Neural cell (in vitro differentiated cells): ENCODE data around the gene TPCN1. TPM values are rescaled to one million over a fixed set of nuclear protein-coding genes. Genes with fewer than 3 reads are reported as not detected.

ENCODE experiments used
- H2AFZ ChIP-seq: fragments of 200-600, 300-800 bp; sonication (generic), shearing (Covaris generic); 2 replicates; pipeline ENCODE4 v1.6.0; 2014; ENCODE audit warnings: low read depth, mild to moderate bottlenecking, antibody characterized with exemption, low read length, moderate library complexity
- H3F3A ChIP-seq: fragments of 200-600 bp; shearing (Covaris generic); 2 replicates; pipeline ENCODE4 v1.6.1; 2016; ENCODE audit warnings: mild to moderate bottlenecking, moderate library complexity, mixed read lengths, antibody characterized with exemption, low read length; ENCODE audit not compliant: insufficient read depth, poor library complexity, severe bottlenecking
- H3K27ac ChIP-seq: fragments of 200-600, 300-800 bp; sonication (generic), shearing (Covaris generic); 2 replicates; pipeline ENCODE4 v1.5.1; 2014; ENCODE audit warnings: mild to moderate bottlenecking, low read length, moderate library complexity
- H3K27me3 ChIP-seq: fragments of 300-800, 200-600 bp; sonication (generic), shearing (Covaris generic); 2 replicates; pipeline ENCODE4 v1.6.0; 2014; ENCODE audit warnings: mild to moderate bottlenecking, low read depth, low read length, moderate library complexity; ENCODE audit not compliant: insufficient read depth
- H3K36me3 ChIP-seq: fragments of 300-800, 200-600 bp; sonication (generic), shearing (Covaris generic); 2 replicates; pipeline ENCODE4 v1.5.1; 2014; ENCODE audit warnings: mild to moderate bottlenecking, antibody characterized with exemption, low read length, moderate library complexity; ENCODE audit not compliant: insufficient read depth
- H3K4me2 ChIP-seq: fragments of 300-800, 200-600 bp; sonication (generic), shearing (Covaris generic); 2 replicates; pipeline ENCODE4 v1.6.0; 2014; ENCODE audit warnings: mild to moderate bottlenecking, low read length
- H3K4me3 ChIP-seq: fragments of 300-800, 200-600 bp; sonication (generic), shearing (Covaris generic); 2 replicates; pipeline ENCODE4 v1.5.1; 2014; ENCODE audit warnings: mild to moderate bottlenecking, low read length, moderate library complexity
- H3K79me2 ChIP-seq: fragments of 200-600 bp; shearing (Covaris generic); replicated peaks from 2 replicates; pipeline ENCODE4 v1.6.0; 2014; ENCODE audit warnings: mild to moderate bottlenecking, low read length, moderate library complexity; ENCODE audit not compliant: insufficient read depth
- H3K9ac ChIP-seq: fragments of 300-800, 200-600 bp; sonication (generic), shearing (Covaris generic); 2 replicates; pipeline ENCODE4 v1.6.1; 2016; ENCODE audit warnings: mild to moderate bottlenecking, low read length, mixed read lengths
- H3K9me2 ChIP-seq: fragments of 200-600 bp; shearing (Covaris generic); 2 replicates; pipeline ENCODE4 v1.6.1; 2016; ENCODE audit warnings: mild to moderate bottlenecking, low read length, mixed read lengths; ENCODE audit not compliant: insufficient read depth
- H3K9me3 ChIP-seq: fragments of 200-600, 300-800 bp; sonication (generic), shearing (Covaris generic); 2 replicates; pipeline ENCODE4 v1.6.1; 2016; ENCODE audit warnings: mild to moderate bottlenecking, mixed run types, low read length, moderate library complexity, mixed read lengths
- H4K20me1 ChIP-seq: fragments of 200-600 bp; shearing (Covaris generic); 2 replicates; pipeline ENCODE4 v1.6.1; 2016; ENCODE audit warnings: mild to moderate bottlenecking, mixed run types; ENCODE audit not compliant: insufficient read depth
- EP300 ChIP-seq: fragments of 450-650 bp; conservative IDR thresholded peaks from 2 replicates; pipeline ENCODE4 v1.6.1; 2014; ENCODE audit warnings: antibody characterized with exemption, mild to moderate bottlenecking, moderate library complexity; ENCODE audit not compliant: poor library complexity, severe bottlenecking
- EZH2 ChIP-seq: fragments of 200-600, 300-800 bp; shearing (Covaris generic), sonication (generic); IDR thresholded peaks from 2 replicates; pipeline ENCODE4 v1.6.1; 2014; ENCODE audit warnings: antibody characterized with exemption, low read length, borderline replicate concordance, mild to moderate bottlenecking; ENCODE audit not compliant: insufficient read depth, poor library complexity, severe bottlenecking
- MXI1 ChIP-seq: fragments of 450-650 bp; conservative IDR thresholded peaks from 2 replicates; pipeline ENCODE4 v1.6.1; 2014; ENCODE audit warnings: antibody characterized with exemption, mild to moderate bottlenecking; ENCODE audit not compliant: poor library complexity, severe bottlenecking
- POLR2AphosphoS5 ChIP-seq: IDR thresholded peaks from 2 replicates; pipeline ENCODE4 v1.6.1; 2012
- RAD21 ChIP-seq: fragments of 450-650 bp; conservative IDR thresholded peaks from 2 replicates; pipeline ENCODE4 v1.6.1; 2014; ENCODE audit warnings: antibody characterized with exemption, mild to moderate bottlenecking, moderate library complexity
- SMC3 ChIP-seq: fragments of 450-650 bp; conservative IDR thresholded peaks from 2 replicates; pipeline ENCODE4 v1.6.1; 2014; ENCODE audit warnings: antibody characterized with exemption, mild to moderate bottlenecking, moderate library complexity; ENCODE audit not compliant: poor library complexity
- TAF1 ChIP-seq: IDR thresholded peaks from 2 replicates; pipeline ENCODE4 v1.6.1; 2012; ENCODE audit warnings: low read depth
- polyA plus RNA-seq: library from polyadenylated mRNA; depleted of rRNA; stranded (reverse); fragments of >200 nt; gene quantifications from 2 replicates; pipeline ENCODE4 v1.2.3, GENCODE V29; 2014
- TF ChIP-seq, protein P1 (sequence below): IDR thresholded peaks from 2 replicates; pipeline ENCODE4 v1.6.1; 2012; ENCODE audit warnings: borderline replicate concordance
- TF ChIP-seq, protein P2 (sequence below): fragments of 450-650 bp; IDR thresholded peaks from 2 replicates; pipeline ENCODE4 v1.5.1; 2014; ENCODE audit warnings: antibody characterized with exemption, mild to moderate bottlenecking, moderate library complexity; ENCODE audit not compliant: poor library complexity, severe bottlenecking

The TPCN1 gene
- polyA plus RNA-seq, 1 donor from 2014 or later, result 4.0 TPM

DNA sequence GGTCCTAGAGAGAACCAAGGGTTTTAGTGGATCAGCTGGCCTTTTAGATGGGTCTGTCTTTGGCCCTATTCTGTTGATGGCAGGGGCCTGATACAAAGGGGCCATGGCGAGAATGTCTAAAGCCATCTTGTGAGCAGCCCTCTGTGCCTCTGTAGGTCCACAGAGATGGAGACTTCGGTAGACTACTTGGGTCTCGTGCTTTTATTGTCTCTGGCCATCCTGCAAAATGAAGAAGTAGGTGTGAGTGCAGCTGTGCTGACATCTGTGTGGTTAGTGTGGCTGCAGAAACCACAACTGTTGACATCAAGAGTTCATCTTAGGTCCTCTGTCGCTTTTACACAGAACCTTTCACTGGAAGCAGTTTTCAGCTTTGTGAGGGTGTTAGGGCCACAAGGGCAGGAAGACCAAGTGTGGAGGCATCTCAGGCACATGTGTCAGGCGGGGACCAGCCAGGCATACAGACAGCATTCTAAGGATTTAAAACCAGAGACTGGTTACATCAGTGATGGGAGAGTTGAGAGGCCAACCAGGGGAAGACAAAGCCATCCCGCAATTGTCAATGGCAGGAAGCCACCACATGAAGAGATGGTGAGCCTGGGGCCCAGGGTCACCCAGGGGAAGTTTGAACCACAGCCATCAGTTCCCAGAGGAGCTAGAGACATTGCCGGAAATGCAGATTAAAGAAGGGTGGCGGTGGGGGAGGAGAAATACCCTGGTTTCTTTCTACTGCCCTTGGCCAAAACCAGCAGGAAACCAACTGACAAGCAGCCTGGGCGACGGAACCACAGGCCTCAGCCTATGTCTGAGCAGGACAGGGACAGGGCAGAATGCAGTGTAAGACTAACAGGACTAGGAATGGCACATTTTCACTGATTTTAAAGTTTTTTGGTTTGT, 13.0 kb upstream of the TPCN1 start:
- H3K79me2 ChIP-seq, result no peaks in the 10 kb centered on the region
- no peak overlapping the region for H2AFZ ChIP-seq
- no peaks in the 10 kb centered on the region for H3K36me3 ChIP-seq
- TF ChIP-seq RAD21, result no peak
- TF ChIP-seq, protein P1, sequence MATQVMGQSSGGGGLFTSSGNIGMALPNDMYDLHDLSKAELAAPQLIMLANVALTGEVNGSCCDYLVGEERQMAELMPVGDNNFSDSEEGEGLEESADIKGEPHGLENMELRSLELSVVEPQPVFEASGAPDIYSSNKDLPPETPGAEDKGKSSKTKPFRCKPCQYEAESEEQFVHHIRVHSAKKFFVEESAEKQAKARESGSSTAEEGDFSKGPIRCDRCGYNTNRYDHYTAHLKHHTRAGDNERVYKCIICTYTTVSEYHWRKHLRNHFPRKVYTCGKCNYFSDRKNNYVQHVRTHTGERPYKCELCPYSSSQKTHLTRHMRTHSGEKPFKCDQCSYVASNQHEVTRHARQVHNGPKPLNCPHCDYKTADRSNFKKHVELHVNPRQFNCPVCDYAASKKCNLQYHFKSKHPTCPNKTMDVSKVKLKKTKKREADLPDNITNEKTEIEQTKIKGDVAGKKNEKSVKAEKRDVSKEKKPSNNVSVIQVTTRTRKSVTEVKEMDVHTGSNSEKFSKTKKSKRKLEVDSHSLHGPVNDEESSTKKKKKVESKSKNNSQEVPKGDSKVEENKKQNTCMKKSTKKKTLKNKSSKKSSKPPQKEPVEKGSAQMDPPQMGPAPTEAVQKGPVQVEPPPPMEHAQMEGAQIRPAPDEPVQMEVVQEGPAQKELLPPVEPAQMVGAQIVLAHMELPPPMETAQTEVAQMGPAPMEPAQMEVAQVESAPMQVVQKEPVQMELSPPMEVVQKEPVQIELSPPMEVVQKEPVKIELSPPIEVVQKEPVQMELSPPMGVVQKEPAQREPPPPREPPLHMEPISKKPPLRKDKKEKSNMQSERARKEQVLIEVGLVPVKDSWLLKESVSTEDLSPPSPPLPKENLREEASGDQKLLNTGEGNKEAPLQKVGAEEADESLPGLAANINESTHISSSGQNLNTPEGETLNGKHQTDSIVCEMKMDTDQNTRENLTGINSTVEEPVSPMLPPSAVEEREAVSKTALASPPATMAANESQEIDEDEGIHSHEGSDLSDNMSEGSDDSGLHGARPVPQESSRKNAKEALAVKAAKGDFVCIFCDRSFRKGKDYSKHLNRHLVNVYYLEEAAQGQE, result no peak
- no peak for TF ChIP-seq SMC3
- no peak for TF ChIP-seq MXI1
- TF ChIP-seq POLR2AphosphoS5, result no peak
- no peak for TF ChIP-seq TAF1
- TF ChIP-seq EZH2, result no peak
- no peak for TF ChIP-seq EP300
- TF ChIP-seq, protein P2, sequence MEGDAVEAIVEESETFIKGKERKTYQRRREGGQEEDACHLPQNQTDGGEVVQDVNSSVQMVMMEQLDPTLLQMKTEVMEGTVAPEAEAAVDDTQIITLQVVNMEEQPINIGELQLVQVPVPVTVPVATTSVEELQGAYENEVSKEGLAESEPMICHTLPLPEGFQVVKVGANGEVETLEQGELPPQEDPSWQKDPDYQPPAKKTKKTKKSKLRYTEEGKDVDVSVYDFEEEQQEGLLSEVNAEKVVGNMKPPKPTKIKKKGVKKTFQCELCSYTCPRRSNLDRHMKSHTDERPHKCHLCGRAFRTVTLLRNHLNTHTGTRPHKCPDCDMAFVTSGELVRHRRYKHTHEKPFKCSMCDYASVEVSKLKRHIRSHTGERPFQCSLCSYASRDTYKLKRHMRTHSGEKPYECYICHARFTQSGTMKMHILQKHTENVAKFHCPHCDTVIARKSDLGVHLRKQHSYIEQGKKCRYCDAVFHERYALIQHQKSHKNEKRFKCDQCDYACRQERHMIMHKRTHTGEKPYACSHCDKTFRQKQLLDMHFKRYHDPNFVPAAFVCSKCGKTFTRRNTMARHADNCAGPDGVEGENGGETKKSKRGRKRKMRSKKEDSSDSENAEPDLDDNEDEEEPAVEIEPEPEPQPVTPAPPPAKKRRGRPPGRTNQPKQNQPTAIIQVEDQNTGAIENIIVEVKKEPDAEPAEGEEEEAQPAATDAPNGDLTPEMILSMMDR, result no peak
- no peak overlapping the region for H3K4me3 ChIP-seq
- no peaks in the 10 kb centered on the region for H3K9me3 ChIP-seq
- no peak overlapping the region for H3K4me2 ChIP-seq
- H3K27ac ChIP-seq, result no peak overlapping the region
- H3F3A ChIP-seq, result no peaks in the 10 kb centered on the region
- H3K9ac ChIP-seq, result no peak overlapping the region
- no peaks in the 10 kb centered on the region for H4K20me1 ChIP-seq
- H3K27me3 ChIP-seq, result no peaks in the 10 kb centered on the region
- H3K9me2 ChIP-seq, result no peaks in the 10 kb centered on the region

DNA sequence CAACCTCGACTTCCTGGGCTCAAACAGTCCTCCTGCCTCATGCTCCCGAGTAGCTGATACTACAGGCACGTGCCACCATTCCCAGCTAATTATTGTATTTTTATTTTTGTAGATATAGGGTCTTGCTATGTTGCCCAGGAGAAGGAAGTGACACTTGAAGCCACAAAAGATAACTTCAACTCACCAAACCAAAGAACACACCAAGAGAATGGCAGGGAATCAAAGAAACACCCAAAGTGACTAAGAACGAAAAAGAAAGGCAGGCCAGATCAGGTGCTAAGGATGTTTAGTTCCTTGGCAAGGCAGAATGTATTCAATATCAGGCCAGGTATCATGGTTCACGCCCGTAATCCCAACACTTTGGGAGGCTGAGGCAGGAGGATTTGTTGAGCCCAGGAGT, 10.1 kb upstream of the TPCN1 start:
- H3K9me3 ChIP-seq, result no peaks in the 10 kb centered on the region
- H3K4me3 ChIP-seq, result no peak overlapping the region
- H2AFZ ChIP-seq, result no peak overlapping the region
- no peak overlapping the region for H3K4me2 ChIP-seq
- no peaks in the 10 kb centered on the region for H3K79me2 ChIP-seq
- H3K9me2 ChIP-seq, result no peaks in the 10 kb centered on the region
- no peaks in the 10 kb centered on the region for H4K20me1 ChIP-seq
- H3K27me3 ChIP-seq, result no peaks in the 10 kb centered on the region
- TF ChIP-seq, protein P1, result no peak
- no peaks in the 10 kb centered on the region for H3K36me3 ChIP-seq
- no peaks in the 10 kb centered on the region for H3F3A ChIP-seq
- H3K9ac ChIP-seq, result no peak overlapping the region
- no peak overlapping the region for H3K27ac ChIP-seq
